ENCODE measurements around the gene HSPB6.

HSPB6 gene

DNA sequence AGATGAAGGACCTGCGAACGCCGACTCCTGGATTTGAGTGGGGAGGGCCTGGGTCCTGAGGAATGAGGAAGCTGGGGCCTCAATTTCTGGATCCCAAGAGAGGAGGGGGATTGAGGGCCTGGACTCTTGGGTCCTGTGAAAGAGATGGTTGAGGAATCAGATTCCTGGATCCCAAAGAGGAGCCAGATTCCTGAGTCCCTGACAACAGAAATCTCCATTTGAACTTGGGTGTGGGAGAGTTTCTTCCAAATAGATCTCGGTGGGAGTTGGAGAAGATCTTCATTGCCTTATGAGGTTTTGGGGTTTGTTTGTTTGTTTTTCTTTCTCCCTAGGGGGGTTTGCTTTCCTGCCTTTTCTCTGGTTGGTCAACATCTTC, 10.8 kb downstream of the HSPB6 start:
- H3K4me3 Mint-ChIP-seq, result peak overlapping the region; percentile 97
- H3K9me3 Mint-ChIP-seq, result no peaks in the 10 kb centered on the region
- H3K4me1 Mint-ChIP-seq, result peaks cover 67% of the 10 kb centered on the region
- H3K27me3 Mint-ChIP-seq, result no peaks in the 10 kb centered on the region
- H3K36me3 Mint-ChIP-seq, result peaks cover 17% of the 10 kb centered on the region
- H3K27ac Mint-ChIP-seq, result peak overlapping the region; percentile 99
- no peak for ATAC-seq

DNA sequence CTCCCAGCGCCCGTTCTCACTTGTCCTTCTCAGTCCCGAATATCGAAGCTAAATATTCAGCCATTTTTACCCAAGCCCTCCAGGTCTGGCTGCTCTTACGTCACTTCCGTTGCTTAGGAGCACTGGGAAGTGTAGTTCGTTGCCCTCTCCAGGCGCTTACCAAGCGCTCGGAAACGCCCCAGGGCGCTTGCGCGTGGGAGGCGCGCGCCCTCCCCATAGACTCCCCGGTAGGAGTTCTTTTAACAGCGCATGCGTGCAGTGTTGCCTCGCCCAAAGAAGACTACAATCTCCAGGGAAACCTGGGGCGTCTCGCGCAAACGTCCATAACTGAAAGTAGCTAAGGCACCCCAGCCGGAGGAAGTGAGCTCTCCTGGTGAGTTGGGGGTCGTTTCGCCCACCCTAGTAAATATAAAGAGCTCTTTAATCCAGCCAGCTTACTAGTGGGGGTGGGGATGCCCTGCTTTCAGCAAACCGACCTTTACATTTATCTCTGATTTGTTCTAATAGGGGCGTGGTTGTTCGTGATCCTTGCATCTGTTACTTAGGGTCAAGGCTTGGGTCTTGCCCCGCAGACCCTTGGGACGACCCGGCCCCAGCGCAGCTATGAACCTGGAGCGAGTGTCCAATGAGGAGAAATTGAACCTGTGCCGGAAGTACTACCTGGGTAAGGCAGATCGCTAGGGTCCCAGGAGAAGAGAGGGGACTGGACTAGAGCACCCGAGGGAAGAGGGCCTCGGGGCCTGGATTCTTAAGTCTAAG, 11.3 kb downstream of the HSPB6 start, which contains the start of the genes PSENEN and U2AF1L4:
PSENEN (plus strand) TSS at position 324 of the 759 bp plus-strand sequence; CDS start at position 604, 280 bp downstream.
U2AF1L4 (minus strand) TSS at position 91 of the 759 bp plus-strand sequence; CDS start at position 64, 27 bp downstream.
- ATAC-seq, result peak; percentile 72
- peaks cover 72% of the 10 kb centered on the region for H3K4me1 Mint-ChIP-seq
- peak within 1 kb of the TSS; percentile 97 for H3K4me3 Mint-ChIP-seq
- no peaks in the 10 kb centered on the region for H3K9me3 Mint-ChIP-seq
- H3K36me3 Mint-ChIP-seq, result peaks cover 17% of the 10 kb centered on the region
- no peaks in the 10 kb centered on the region for H3K27me3 Mint-ChIP-seq
- peak within 1 kb of the TSS; percentile 99 for H3K27ac Mint-ChIP-seq

DNA sequence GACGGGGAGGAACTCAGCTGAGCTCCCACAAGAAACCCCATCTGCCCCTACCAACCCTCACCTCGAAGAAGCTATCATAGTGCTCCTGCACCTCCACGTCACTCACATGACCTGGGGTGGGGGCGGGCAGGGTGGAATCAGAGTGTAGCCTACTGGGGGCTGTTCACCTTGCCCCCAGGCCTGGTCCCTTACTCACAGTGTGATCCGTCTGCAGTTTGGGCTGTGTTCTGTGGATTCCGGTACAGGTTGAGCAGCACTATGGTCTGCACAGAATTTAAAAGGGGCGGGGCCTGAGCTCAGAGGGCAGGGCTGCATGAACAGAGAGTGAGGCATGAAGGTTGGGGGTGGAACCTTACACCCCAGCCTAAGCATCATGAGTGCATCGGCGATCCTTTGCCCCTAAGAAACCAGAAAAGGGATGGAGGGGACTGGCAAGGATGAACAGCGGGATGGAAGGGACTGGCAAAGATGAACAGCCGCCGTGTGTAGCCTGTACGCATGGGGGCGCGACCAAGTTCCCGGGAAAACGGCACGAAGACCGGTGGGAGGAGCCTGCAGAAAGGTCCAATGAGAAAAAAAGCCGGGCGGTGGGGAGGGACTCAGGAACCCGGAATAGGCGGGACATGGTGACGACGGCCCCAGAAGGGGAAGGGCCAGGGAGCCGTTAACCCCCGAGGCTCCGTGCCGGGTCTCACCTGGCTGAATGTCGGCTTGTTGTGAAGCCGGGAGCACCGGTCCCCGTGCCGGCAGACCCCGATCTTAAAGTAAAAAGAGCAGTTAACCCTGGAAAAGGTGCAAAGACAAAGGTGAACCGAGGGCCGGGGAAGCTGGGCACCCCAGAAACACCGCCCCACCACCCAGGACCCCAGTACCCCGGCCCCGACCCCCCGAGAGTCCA, 12.2 kb downstream of the HSPB6 start:
- peaks cover 67% of the 10 kb centered on the region for H3K4me1 Mint-ChIP-seq
- peak; percentile 76 for ATAC-seq

DNA sequence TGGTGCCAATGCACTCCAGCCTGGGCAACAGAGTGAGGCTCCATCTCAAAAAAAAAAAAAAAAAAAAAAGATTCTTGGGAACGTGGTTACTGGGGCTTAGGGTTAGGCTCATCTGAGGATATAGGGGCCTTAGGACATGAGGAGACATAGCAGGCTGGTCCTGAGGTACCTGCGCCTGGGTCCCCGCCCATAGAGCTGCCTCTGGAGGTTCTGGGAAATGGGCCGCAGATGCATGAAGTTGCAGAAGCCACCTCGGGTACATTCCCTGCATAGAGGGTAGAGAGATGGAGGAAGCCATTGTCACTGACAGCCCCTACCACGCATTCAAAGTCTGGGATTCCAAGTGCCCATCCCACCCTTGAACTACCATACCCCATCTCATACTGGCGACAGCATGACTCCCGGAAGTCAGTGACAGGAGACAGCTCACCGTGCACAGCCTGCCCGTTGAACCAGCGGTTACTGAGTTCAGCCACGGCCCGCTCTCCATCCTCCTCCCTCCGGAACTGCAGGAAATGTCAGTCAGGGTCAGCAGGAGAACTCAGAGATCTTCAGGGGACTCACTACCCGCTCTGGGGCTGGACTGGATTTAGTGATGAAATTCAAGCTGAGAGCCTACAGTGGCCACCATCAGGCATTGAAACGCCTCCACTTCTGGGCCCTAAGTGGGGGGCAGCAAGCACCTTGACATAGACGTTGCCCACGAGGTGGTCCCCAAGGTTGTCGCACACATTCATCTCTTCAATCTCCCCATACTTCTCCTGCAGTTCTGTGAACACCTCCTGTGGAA, 13.0 kb downstream of the HSPB6 start:
- Mint-ChIP-seq H3K4me1 (peaks cover 67% of the 10 kb centered on the region), H3K9me3 (no peaks in the 10 kb centered on the region), H3K4me3 (peak overlapping the region; percentile 97), H3K27ac (peak overlapping the region; percentile 99), H3K27me3 (no peaks in the 10 kb centered on the region), H3K36me3 (peaks cover 18% of the 10 kb centered on the region)
- ATAC-seq, result no peak

More for the DNA sequence above, 12.2 kb downstream of the HSPB6 start:
- peaks cover 17% of the 10 kb centered on the region for H3K36me3 Mint-ChIP-seq
- peak overlapping the region; percentile 97 for H3K4me3 Mint-ChIP-seq
- peak overlapping the region; percentile 99 for H3K27ac Mint-ChIP-seq
- no peaks in the 10 kb centered on the region for H3K27me3 Mint-ChIP-seq
- no peaks in the 10 kb centered on the region for H3K9me3 Mint-ChIP-seq

DNA sequence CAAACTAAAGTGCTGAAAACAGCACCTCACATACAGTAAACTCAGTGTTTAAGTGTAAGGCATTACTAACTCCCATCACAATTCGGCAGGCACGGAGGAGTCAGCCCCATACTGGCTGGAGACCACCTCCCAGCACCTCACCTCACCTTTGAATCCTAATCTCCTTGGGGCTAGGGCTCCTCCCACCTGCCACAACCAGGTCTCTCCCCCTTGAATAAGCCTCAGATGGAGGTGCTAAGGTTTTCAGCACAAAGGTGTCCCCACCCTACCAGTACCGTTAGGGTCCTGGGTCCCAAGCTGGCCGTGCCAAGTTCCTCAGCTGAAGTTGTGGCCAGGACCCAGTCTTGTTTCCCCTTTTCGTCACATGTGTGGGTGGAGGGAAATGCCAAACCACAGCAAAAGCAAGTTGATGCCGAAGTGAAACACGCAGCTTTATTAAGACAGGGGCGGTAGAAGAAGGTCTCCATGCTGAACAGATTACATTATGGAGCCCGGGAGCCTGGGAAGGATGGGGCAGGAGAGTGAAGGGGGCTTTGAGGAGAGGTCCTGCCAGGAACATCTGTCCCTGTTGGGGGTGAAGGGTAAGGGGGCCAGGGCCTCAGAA, 14.6 kb downstream of the HSPB6 start, which contains the start of gene IGFLR1:
IGFLR1 (minus strand) TSS at position 332 of the 604 bp plus-strand sequence. CDS start 1,272 bp downstream, outside the sequence.
- peaks cover 30% of the 10 kb centered on the region for H3K36me3 Mint-ChIP-seq
- ATAC-seq, result peak; percentile 49
- H3K4me1 Mint-ChIP-seq, result peaks cover 68% of the 10 kb centered on the region
- H3K4me3 Mint-ChIP-seq, result peak within 1 kb of the TSS; percentile 97
- H3K9me3 Mint-ChIP-seq, result no peaks in the 10 kb centered on the region
- no peaks in the 10 kb centered on the region for H3K27me3 Mint-ChIP-seq
- peak within 1 kb of the TSS; percentile 99 for H3K27ac Mint-ChIP-seq

DNA sequence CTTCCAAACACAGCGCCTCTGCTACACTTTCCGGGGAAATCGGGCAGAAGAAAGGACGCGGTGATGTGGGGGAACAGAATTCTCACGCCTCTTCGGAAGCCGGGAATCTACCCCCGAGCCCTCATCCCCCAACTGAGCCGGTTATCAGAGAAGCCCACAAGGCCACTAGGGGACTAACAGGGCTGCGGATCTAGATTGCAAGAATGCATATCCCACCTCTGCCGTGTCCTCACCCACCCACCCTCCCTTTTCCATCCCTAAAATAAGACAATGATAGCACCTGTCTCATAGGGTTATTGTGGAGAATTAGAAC, 15.7 kb downstream of the HSPB6 start:
- no peaks in the 10 kb centered on the region for H3K27me3 Mint-ChIP-seq
- peaks cover 41% of the 10 kb centered on the region for H3K36me3 Mint-ChIP-seq
- peaks cover 72% of the 10 kb centered on the region for H3K4me1 Mint-ChIP-seq
- H3K27ac Mint-ChIP-seq, result peak overlapping the region; percentile 99
- H3K4me3 Mint-ChIP-seq, result peak overlapping the region; percentile 97
- no peaks in the 10 kb centered on the region for H3K9me3 Mint-ChIP-seq
- no peak for ATAC-seq

DNA sequence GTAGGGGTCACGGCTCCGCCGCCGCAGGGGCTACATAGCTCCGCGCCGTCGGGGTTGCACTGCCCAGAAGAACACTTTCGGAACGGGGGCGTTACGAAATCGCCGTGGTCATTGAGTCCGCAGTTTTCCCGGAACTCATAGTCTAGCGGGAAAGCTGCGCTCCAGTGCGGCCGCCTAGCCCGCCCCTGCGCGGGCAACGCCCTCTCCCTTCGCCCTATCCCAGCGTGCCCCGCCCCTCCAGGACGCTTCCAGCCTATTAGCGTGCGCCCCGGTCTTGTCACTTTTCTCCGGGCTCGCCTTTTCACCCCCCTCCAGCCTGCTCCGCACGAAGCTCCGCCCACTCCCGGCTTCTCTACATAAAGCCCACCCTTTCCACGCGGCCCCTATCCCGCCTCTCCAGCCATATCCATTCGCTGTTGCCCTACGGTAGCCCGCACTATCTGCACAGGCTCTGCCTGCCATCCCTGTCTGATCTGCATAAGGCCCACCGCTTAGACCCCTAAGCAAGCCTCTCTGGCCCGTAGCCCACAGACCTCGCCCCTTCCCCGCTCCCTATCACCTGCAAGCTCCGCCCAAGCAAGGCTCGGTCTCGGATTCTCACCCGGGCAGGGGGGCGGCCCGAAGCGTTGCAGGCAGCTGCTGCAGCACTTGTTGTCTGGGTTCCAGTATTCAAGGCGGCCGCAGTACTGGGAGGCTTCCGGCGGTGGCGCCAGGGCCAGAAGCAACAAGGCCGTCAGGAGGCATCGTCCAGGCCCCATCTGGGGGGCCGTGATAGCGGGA, 16.2 kb downstream of the HSPB6 start:
- Mint-ChIP-seq H3K36me3 (peaks cover 46% of the 10 kb centered on the region), H3K4me3 (peak overlapping the region; percentile 97), H3K27me3 (no peaks in the 10 kb centered on the region), H3K27ac (peak overlapping the region; percentile 99), H3K4me1 (peaks cover 67% of the 10 kb centered on the region), H3K9me3 (no peaks in the 10 kb centered on the region)
- peak; percentile 80 for ATAC-seq

DNA sequence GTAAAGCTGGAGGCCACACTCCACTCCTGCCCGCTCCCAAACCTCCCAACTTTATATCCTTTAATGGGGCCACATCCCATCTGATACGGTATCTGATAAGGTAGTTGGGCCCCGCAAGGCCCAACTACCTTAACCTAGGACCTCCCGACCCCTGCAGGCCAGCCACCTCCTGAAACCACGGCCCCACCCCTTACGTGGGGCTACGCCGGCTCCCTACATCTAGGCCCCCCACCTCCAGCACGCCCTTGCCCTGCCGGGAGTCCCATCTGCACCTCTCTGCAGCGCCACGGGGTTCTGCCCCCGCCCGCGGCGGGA, 16.8 kb downstream of the HSPB6 start:
- Mint-ChIP-seq H3K27ac (peak overlapping the region; percentile 99), H3K4me3 (peak overlapping the region; percentile 97), H3K36me3 (peaks cover 49% of the 10 kb centered on the region), H3K4me1 (peaks cover 65% of the 10 kb centered on the region), H3K27me3 (no peaks in the 10 kb centered on the region), H3K9me3 (no peaks in the 10 kb centered on the region)
- peak; percentile 24 for ATAC-seq

DNA sequence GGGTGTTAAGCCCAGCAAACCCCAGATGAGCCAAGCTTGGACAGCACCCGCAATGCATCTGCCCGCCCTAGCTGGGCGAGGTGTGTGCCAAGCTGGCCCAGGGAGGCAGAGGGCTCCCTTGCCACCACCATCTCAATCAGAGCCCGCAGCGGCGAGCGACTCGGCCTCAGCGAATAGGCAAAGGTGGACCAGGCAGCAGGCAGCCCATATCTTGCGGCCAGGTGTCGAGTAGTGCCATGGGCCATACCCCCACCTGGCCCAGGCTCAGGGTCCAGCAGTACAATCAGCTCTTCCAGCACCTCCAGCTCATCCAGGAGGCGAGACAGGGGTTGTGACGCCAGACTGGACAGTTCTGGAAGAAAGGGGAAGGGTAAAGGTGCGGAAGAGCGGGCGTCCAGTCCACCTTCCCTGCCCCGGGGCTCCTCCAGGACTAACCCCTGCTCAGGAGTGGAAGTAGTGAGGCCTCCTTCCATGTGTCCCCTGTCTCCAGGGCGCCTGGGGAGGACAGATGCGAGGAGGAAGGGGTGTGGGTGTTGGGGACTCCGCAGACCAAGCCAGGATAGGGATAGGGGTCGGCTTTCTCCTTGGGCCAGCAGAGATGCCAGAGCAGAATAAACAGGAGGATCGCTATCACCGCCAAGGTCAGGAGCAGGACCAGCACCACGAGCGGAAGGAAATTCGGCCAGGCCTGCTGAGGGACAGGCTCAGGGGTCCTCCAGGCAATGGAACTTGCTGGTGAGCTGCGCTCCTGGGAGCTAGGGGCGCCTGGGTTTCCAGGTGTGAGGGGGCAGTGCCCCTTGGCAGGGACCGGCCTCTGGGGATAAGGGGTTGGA, 17.3 kb downstream of the HSPB6 start:
- H3K36me3 Mint-ChIP-seq, result peaks cover 55% of the 10 kb centered on the region
- peak overlapping the region; percentile 97 for H3K4me3 Mint-ChIP-seq
- no peaks in the 10 kb centered on the region for H3K27me3 Mint-ChIP-seq
- peaks cover 68% of the 10 kb centered on the region for H3K4me1 Mint-ChIP-seq
- H3K9me3 Mint-ChIP-seq, result no peaks in the 10 kb centered on the region
- H3K27ac Mint-ChIP-seq, result no peak overlapping the region
- ATAC-seq, result no peak

DNA sequence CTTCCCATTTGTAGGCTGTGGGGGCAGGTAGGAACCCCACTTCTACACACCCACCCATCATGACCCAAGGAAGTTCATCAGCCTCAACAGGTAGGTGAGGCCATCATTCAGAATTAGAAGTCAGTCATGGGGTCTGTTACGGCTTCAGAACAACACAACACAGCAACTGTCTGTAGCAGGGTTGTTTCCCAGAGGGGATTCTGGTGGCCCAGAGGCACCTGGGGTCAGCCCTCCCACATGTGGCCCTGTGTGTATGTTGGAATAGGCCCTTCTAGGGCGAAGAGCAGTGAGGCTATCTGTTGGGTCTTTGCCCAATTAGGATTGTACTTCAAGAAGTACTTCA, 18.0 kb downstream of the HSPB6 start:
- H3K4me3 Mint-ChIP-seq, result no peak overlapping the region
- peaks cover 56% of the 10 kb centered on the region for H3K36me3 Mint-ChIP-seq
- H3K9me3 Mint-ChIP-seq, result no peaks in the 10 kb centered on the region
- H3K4me1 Mint-ChIP-seq, result peaks cover 68% of the 10 kb centered on the region
- no peaks in the 10 kb centered on the region for H3K27me3 Mint-ChIP-seq
- H3K27ac Mint-ChIP-seq, result no peak overlapping the region
- no peak for ATAC-seq

DNA sequence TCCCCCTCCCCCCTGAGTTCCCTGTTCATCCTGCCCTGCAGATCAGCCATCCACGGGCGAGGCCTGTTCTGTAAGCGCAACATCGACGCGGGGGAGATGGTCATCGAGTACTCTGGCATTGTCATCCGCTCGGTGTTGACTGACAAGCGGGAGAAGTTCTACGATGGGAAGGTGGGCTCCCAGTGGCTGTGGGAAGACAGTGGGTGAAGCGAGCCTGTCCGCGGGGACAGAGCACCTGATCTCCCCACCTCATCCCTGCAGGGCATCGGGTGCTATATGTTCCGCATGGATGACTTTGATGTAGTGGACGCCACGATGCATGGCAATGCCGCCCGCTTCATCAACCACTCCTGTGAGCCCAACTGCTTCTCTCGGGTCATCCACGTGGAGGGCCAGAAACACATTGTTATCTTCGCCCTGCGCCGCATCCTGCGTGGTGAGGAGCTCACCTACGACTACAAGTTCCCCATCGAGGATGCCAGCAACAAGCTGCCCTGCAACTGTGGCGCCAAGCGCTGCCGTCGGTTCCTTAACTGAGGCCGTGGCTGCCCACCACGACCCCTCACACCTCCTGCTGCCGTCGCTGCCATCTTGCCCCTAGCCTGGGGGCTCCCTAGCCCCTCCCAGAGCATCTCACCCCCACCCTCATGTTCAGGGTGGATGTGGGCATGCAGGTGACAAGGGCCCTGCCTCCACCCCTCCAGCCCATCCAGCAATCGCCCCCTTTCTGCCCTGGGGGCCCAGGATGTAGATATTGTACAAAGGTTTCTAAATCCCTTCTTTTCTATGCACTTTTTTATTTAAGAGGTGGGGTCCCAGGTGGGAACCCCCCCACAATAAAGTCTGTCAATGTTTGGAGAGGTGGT, 18.6 kb downstream of the HSPB6 start:
- H3K4me3 Mint-ChIP-seq, result no peak overlapping the region
- H3K36me3 Mint-ChIP-seq, result peaks cover 60% of the 10 kb centered on the region
- ATAC-seq, result no peak
- H3K9me3 Mint-ChIP-seq, result no peaks in the 10 kb centered on the region
- peak overlapping the region; percentile 30 for H3K27ac Mint-ChIP-seq
- H3K27me3 Mint-ChIP-seq, result no peaks in the 10 kb centered on the region
- H3K4me1 Mint-ChIP-seq, result peaks cover 65% of the 10 kb centered on the region

DNA sequence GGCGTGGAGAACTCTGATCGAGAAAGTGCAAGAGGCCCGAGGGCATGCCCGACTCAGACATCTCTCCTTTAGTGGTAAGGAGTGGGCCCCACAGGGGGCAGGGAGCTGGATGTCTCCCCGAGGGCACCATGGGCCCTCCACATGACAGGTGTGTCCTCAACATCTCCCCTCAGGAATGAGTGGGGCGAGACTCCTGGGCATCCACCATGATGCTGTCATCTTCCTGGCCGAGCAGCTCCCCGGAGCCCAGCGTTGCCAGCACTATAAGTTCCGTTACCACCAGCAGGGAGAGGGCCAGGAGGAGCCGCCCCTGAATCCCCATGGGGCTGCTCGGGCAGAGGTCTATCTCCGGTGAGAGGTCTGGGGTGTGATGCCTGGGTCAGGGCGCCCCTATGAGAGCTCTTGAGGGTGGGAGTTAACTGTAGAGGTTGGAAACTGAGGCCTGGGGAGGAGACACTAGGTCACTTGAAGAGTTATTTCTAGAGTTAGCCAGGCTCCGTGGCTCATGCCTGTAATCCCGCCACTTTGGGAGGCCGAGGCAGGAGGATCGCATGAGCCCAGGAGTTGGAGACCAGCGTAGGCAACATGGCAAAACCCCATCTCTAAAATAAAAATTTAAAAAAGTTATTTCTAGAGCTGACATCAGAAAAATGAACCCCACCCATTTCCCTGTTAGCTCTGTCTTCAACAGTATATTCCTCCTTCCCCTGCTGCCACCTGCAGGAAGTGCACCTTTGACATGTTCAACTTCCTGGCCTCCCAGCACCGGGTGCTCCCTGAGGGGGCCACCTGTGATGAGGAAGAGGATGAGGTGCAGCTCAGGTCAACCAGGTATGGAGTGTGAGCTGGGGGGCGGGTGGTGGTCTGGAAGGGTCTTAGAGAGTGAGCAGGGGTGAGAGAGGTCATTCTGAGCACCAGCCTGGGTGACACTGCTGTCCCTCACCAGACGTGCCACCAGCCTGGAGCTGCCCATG, 19.6 kb downstream of the HSPB6 start:
- H3K36me3 Mint-ChIP-seq, result peaks cover 57% of the 10 kb centered on the region

More for the DNA sequence above, 19.6 kb downstream of the HSPB6 start:
- no peaks in the 10 kb centered on the region for H3K27me3 Mint-ChIP-seq
- no peaks in the 10 kb centered on the region for H3K9me3 Mint-ChIP-seq
- H3K27ac Mint-ChIP-seq, result peak overlapping the region; percentile 30
- ATAC-seq, result no peak
- H3K4me3 Mint-ChIP-seq, result no peak overlapping the region
- H3K4me1 Mint-ChIP-seq, result peaks cover 54% of the 10 kb centered on the region

All from stimulated activated memory B cell treated with anti-CD40 and anti-IgM and Interleukin-4, amounts not matched to agents 10 μg/mL and 1 μg/mL and 100 μg/mL, for 72 hours (primary cell).